NB4 (cell line): ENCODE data around the gene AP2B1.

Experiments
- CTCF ChIP-seq: IDR thresholded peaks from one replicate; pipeline ENCODE4 v1.5.1; 2012; ENCODE audit warnings: low read depth, low read length
- POLR2A ChIP-seq: IDR thresholded peaks from 2 replicates; pipeline ENCODE4 v1.6.1; 2011; ENCODE audit warnings: mild to moderate bottlenecking; ENCODE audit not compliant: insufficient read length; ENCODE audit errors: extremely low read depth

GRCh38 chr17:35740997-35741931 lies 154.1 kb downstream of the AP2B1 start:
- TF ChIP-seq CTCF (no peak), POLR2A (no peak)
